HAP-1 (cell line): ENCODE measurements around the gene ZNF385B.
A peak's percentile ranks its signal among the peaks of the same experiment; 100 is the strongest.

Experiments
- DNase-seq, 2 experiments: peaks; one replicate each; pipeline ENCODE4 v3.0.0-alpha.2; 2016 to 2020; ENCODE audit warnings: low spot score in 2 of 2
- H3K27me3 ChIP-seq: fragments of 250-450 bp; sonication (Bioruptor Pico); 2 replicates; pipeline ENCODE4 v1.5.1; 2020; ENCODE audit warnings: low read depth, mild to moderate bottlenecking, moderate library complexity
- H3K36me3 ChIP-seq: fragments of 250-450 bp; sonication (Bioruptor Pico); replicated peaks from 2 replicates; pipeline ENCODE4 v1.5.1; 2020; ENCODE audit warnings: mild to moderate bottlenecking
- H3K4me1 ChIP-seq: fragments of 250-450 bp; sonication (Bioruptor Pico); 2 replicates; pipeline ENCODE4 v1.5.1; 2020; ENCODE audit warnings: mild to moderate bottlenecking
- H3K4me3 ChIP-seq: fragments of 250-450 bp; sonication (Bioruptor Pico); 2 replicates; pipeline ENCODE4 v1.5.1; 2020; ENCODE audit warnings: mild to moderate bottlenecking, moderate library complexity
- H3K9me3 ChIP-seq: fragments of 250-450 bp; sonication (Bioruptor Pico); 2 replicates; pipeline ENCODE4 v1.5.1; 2020; ENCODE audit warnings: mild to moderate bottlenecking, moderate library complexity
- in situ Hi-C: fragments of 300-500 bp; cut with MboI; formaldehyde crosslinking; loops from 3 replicates; pipeline ENCODE4 v1.14.3; 2020; ENCODE audit warnings: low sequenced_read_pairs, inconsistent platforms, mixed read lengths

ZNF385B gene

DNA sequence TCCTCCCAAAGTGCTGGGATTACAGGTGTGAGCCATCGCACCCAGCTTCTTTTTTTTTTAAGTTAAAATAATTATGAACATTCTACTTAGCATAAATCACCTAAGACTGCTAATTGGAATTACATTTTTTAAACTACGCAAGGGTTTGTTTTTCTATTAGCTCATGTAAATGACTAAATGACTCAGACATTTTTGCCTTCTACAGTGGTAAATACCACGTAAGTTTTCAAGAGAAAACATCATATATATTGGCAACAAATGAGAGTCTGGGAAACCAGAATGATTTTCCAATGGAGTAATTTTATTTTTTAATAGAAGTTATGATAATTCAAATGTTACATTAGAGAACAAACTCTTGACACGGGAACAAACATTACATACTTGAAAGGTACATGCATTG, 259.0 kb downstream of the ZNF385B start:
- in situ Hi-C loops, result no loop called here
- Histone ChIP-seq H3K27me3 (no peaks in the 10 kb centered on the region), H3K4me1 (0 out of 2 replicates have a peak, but pooled peaks cover 5% of the 10 kb centered on the region), H3K4me3 (no peak overlapping the region), H3K36me3 (no peaks in the 10 kb centered on the region), H3K9me3 (no peaks in the 10 kb centered on the region)
- no peak for DNase-seq

DNA sequence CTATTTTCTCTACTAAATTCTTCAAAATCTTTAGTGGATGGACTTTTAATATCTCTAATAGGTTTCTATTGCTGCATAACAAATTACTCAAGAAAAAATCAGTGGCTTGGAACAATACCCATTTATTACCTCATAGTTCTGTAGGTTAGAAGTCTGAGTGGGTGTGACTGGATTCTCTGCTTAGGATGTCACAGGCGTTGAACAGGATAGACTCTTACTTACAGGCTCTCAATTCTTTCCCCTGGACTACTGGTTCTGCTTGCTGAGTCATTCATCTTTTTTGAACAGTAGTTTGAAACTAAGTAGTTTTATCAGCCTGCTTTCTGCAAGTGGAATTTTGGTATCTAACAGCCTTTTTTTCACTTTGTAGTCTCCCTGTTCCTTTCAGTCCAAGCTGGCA, 265.4 kb downstream of the ZNF385B start:
- Histone ChIP-seq H3K36me3 (no peaks in the 10 kb centered on the region), H3K4me1 (no peaks in the 10 kb centered on the region), H3K9me3 (no peaks in the 10 kb centered on the region), H3K4me3 (no peak overlapping the region), H3K27me3 (no peaks in the 10 kb centered on the region)
- in situ Hi-C loops, result no loop called here
- no peak for DNase-seq

DNA sequence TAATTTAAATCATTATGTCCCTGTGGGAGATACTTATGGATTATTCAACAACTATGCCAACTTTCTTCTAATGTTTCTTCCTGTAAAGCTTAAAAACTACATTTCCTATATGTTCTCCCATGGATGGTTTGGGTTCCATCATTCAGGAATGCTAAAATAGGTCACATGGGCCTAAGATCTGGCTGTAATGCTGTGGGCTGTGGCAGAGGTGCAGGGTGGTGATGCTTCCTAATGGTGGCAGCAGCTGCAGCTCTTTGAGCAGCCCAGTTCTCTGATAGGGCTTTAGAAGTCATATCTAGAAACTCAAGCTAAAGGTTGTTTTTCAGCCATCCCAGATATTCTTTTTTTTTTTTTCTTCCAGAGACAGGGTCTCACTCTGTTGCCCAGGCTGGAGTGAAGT, 266.1 kb downstream of the ZNF385B start:
- peaks cover 2% of the 10 kb centered on the region for H3K4me1 ChIP-seq
- no peak overlapping the region for H3K4me3 ChIP-seq
- in situ Hi-C loops, result no loop called here
- H3K36me3 ChIP-seq, result no peaks in the 10 kb centered on the region
- DNase-seq, result no peak
- no peaks in the 10 kb centered on the region for H3K9me3 ChIP-seq
- no peaks in the 10 kb centered on the region for H3K27me3 ChIP-seq

DNA sequence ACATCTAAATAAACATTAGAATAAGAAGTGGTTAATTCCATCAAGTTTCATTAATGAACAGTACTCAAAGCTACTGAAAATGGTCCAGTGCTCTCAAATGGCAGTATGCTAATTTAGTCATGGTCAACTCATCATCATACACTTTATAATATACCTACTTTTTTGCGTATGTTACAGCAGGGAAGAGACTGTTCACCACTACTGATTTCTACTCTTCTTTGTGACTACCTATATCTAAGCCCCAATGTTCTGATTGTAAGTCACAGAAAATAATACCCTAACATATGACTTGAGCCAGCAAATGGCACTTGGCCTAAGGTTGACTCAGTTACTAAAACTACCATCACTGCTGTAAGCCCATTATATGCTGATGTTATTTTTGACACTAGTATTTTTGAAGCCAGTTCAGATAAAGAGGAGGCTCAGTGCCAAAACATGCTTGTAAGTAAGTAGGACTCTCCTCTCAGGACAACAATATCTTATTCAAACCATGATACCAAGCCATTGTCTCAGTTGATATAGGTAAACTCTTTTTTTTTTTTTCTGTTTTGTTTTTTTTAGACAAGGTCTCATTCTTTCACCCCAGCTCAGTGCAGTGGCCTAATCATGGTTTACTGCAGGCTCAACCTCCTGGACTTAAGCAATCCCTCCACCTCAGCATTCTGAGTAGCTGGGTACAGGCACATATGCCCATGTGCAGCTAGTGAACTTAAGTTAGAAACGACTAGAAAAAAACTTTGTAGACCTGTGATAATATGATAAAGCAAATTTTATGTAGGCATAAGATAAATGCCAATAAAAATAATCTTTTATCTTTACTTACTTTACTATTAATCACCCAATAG, 266.9 kb downstream of the ZNF385B start:
- in situ Hi-C loops, result no loop called here
- no peaks in the 10 kb centered on the region for H3K36me3 ChIP-seq

DNA sequence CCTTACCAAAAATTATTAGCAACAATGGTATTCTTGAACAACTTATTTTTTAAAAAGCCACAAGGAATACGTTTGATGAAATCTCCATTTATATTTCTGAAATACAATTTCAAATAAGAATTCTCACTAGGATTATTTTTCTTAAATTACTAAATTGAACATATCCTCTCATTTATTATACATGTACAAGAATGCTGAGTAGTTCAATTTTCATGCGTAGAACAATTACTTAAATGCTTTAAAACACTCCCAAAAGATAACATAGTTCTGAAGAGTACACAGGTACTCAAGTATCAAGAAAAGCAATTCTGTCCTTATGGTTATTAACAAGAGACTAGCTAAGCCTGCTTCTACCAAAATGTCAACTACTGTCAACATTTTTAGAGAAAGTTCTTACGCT, 268.1 kb downstream of the ZNF385B start:
- in situ Hi-C loops, result no loop called here
- DNase-seq, result no peak
- Histone ChIP-seq H3K4me1 (peaks cover 21% of the 10 kb centered on the region), H3K36me3 (no peaks in the 10 kb centered on the region), H3K9me3 (no peaks in the 10 kb centered on the region), H3K4me3 (no peak overlapping the region), H3K27me3 (no peaks in the 10 kb centered on the region)

More for the DNA sequence above, 266.9 kb downstream of the ZNF385B start:
- peaks cover 10% of the 10 kb centered on the region for H3K4me1 ChIP-seq
- H3K9me3 ChIP-seq, result no peaks in the 10 kb centered on the region
- H3K27me3 ChIP-seq, result no peaks in the 10 kb centered on the region
- no peak overlapping the region for H3K4me3 ChIP-seq
- no peak for DNase-seq

DNA sequence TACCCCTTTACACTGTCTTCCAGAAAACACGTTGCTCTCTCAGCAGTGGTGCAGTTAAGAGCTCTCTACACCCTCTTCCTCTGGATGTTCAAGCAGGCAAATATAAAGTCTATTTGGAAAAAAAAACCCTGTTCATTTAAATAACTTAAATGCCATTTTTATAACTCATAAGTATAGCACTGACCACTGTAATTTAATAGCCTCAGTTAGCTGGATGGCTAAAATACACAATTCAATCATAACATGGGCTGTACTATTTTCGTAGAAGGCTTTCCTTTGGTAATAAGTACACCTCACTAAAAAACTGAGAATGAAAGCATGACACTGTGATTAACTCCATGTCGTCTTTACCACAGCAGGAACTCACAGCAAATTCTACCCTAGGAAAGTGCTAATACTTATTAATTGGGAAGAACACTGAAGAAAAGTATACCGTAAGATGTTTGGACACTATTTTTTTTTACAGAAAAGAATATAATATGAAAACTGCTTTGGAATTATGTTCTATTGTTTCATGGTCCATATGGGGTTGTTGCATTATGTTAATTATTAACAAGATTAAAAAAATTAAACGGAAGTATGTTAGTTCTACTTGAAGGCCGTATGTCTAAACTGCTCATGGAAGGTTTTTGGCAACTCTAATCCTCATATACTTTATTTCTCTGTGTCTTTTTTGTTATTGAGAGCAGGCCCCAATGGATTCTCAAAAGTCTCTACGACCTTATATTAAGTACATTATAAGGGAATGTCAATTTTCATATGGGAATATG, 269.1 kb downstream of the ZNF385B start:
- in situ Hi-C loops, result no loop called here
- peaks cover 31% of the 10 kb centered on the region for H3K4me1 ChIP-seq
- no peaks in the 10 kb centered on the region for H3K27me3 ChIP-seq
- no peak overlapping the region for H3K4me3 ChIP-seq
- H3K36me3 ChIP-seq, result no peaks in the 10 kb centered on the region
- H3K9me3 ChIP-seq, result no peaks in the 10 kb centered on the region
- DNase-seq, result no peak

DNA sequence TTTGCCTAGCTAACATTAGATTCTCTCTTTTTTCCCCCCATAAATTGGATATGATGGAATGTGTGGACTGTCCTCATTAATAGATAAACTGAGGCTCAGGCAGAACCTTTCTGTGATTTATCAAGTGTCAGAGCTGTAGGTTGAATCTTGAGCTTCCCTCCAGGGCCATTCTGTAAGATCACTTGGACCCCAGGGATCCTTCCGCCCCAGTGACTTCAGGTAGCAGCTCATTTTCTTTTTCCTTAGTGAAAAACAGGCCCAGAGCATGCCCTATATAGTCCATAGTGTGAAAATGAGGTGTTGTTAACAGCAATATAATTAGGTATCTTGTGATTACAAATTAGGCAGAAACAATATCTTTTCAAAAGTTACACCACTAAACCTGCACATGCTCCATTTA, 269.7 kb downstream of the ZNF385B start:
- no peak for DNase-seq
- no peaks in the 10 kb centered on the region for H3K36me3 ChIP-seq
- H3K27me3 ChIP-seq, result no peaks in the 10 kb centered on the region
- no peak overlapping the region for H3K4me3 ChIP-seq
- in situ Hi-C loops, result no loop called here
- H3K9me3 ChIP-seq, result no peaks in the 10 kb centered on the region
- H3K4me1 ChIP-seq, result peaks cover 36% of the 10 kb centered on the region

DNA sequence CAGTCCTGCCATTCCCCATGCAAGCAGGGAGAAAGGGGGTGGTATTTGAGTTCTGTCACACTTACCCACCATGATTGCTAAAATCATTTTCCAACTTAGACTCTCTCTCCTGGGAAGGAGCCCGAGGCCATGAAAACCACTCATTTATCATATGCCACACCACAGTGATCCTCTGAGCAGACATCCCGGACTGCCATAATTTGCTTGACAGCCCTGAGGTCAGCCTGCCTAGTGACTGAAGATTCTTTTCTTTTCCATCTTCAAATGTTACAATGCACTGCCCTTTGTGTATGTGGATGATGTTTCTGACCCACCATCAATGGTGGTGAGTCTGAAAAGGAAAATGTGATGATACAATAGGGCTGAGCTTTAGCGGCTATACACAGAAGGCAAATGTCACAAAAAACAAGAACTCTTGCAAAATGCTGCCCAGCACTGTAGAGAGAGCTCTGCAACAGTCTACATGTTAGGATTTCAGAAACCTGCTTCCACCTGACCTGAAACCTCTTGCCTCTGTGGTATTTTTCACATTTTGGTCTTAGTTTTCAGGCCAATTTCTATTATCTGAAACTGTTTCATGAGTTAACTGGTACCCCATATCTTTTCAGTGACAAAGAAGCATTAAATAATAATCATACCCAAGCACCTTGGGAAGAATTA, 272.8 kb downstream of the ZNF385B start:
- Histone ChIP-seq H3K4me3 (no peak overlapping the region), H3K27me3 (no peaks in the 10 kb centered on the region), H3K4me1 (peaks cover 38% of the 10 kb centered on the region), H3K9me3 (no peaks in the 10 kb centered on the region), H3K36me3 (no peaks in the 10 kb centered on the region)
- in situ Hi-C loops, result no loop called here
- peak; percentile 18 to 28 for DNase-seq

DNA sequence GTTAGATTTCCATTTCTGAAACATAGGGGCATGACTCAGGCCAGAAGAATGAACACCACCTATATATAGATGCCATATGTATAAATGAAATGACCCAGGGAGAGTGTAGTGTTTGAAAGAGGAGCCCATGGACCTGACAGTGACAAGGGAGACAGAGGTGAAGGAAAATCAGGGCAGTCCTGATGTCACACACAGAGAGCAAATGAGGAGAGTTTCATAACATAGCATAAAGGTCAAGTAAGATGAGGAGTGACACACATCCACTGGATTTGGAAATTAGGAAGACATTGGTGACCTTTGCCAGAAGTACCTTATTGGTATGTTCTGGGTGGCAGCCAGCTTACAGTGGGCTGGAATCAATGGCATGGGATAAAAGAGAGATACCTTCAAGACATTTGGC, 276.7 kb downstream of the ZNF385B start:
- peaks cover 32% of the 10 kb centered on the region for H3K4me1 ChIP-seq
- in situ Hi-C loops, result no loop called here
- no peaks in the 10 kb centered on the region for H3K27me3 ChIP-seq
- DNase-seq, result no peak
- no peaks in the 10 kb centered on the region for H3K36me3 ChIP-seq
- no peaks in the 10 kb centered on the region for H3K9me3 ChIP-seq
- no peak overlapping the region for H3K4me3 ChIP-seq

DNA sequence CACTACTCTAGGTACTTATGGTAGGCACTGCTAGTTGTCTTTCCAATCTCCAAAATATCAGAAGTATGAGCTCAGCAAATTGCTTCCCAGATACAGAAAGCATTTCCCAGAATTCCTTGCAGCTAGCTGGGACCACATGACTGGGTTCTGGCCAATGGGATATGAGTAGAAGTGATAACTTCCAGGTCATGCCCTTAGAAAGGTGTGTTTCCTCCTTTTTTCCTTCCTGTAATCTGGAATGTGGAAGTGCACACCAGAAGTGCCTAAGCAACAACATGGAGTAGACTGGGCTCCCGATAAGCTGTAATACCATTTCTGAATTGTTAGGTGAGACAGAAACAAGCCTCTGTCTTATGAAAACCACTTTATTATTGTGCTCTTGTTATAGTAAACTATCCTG, 279.8 kb downstream of the ZNF385B start:
- DNase-seq, result no peak

DNA sequence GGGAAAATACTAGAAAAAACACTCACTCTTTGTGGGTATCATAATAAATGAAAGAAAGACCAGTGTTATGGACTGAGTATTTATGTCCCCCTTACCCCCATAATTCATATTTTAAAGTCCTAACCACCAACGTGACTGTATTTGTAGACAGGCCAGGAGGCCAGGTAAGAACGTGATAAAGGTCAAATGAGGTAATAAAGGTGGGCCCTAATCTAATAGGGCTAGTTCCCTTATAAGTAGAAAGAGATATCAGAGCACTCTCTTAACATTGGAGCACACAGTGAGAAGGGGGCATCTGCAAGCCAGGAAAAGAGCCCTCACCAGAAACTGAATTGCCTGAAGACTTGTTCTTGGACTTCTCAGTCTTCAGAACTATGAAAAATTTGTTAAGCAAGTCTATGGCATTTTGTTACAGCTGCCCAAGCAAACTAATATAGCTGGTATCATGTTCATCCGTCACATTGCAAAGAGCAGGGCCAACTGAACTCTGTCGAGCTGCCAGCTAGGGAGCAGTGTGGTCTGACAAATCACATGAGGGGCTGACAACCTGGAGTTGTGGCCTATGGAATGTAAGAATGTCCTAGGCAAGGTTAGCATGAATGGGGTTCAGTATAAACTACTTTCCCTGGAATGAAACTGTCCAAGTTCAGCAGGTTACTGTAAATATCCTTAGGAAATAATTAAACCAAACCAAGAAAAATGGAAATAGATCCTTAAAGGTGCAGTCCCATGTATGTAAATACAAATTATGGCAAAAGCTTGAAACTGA, 280.9 kb downstream of the ZNF385B start:
- H3K4me1 ChIP-seq, result peaks cover 2% of the 10 kb centered on the region; the same call in 1 of the 2 replicates
- no peaks in the 10 kb centered on the region for H3K9me3 ChIP-seq
- no peak overlapping the region for H3K4me3 ChIP-seq
- H3K36me3 ChIP-seq, result no peaks in the 10 kb centered on the region
- no peak for DNase-seq
- in situ Hi-C loops, result no loop called here
- H3K27me3 ChIP-seq, result no peaks in the 10 kb centered on the region

More for the DNA sequence above, 279.8 kb downstream of the ZNF385B start:
- in situ Hi-C loops, result no loop called here
- Histone ChIP-seq H3K27me3 (no peaks in the 10 kb centered on the region), H3K4me1 (peaks cover 2% of the 10 kb centered on the region; the same call in 1 of the 2 replicates), H3K9me3 (no peaks in the 10 kb centered on the region), H3K4me3 (no peak overlapping the region), H3K36me3 (no peaks in the 10 kb centered on the region)

DNA sequence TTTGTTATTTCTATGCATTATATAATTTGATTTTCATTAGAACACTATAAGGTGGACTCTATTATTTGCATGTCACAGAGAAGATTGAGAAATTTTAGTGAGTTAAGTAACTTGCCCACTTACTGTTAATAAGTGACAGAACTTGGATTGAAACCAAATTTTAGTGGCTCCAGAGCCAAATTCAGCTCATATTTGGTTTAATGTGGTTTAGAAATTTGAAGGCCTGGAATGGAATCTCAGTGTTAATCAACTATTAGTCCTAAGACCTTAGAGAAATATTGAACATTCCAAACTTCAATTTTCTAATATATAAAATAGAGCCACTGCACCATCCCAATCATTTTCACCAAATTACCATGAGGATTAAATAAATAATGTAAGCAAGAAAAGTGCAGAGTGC, 281.6 kb downstream of the ZNF385B start:
- in situ Hi-C loops, result no loop called here
- Histone ChIP-seq H3K27me3 (no peaks in the 10 kb centered on the region), H3K36me3 (no peaks in the 10 kb centered on the region), H3K4me3 (no peak overlapping the region), H3K9me3 (no peaks in the 10 kb centered on the region), H3K4me1 (no peaks in the 10 kb centered on the region; the same call in 1 of the 2 replicates)
- no peak for DNase-seq

DNA sequence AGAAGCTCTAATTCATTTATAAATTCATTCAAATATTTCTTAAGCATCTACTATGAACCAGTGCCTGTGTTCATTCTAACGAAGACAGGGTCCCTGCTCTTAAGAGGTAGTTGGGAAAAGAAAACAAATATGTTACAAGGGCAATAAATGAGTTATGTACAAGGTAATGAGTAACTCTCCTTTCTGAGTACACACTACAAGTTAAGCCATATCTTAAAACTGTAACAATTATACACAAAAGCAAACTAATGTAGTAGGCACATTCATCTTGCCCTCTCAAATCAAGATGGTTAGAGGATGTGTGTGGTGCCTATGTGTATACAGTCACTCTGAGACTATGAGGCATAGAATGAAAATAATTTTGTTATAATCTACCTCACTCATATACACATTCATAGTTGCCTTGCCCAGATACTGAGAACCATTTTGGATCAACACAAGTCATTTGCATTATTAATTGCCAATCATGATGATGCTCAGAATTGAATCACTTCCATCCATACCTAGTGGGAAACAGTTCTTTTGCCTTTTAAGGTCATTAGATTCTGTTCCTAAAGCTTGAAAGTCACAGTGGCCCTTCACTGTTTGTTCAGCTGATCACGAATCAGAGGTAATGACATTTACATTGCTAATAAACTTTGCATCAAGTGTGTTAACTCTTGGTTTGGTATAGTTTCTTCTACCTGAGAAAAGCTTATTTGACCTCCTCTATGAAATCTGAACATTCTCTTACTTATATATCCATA, 283.1 kb downstream of the ZNF385B start:
- in situ Hi-C loops, result no loop called here
- Histone ChIP-seq H3K9me3 (no peaks in the 10 kb centered on the region), H3K4me1 (peaks cover 10% of the 10 kb centered on the region), H3K27me3 (no peaks in the 10 kb centered on the region), H3K4me3 (no peak overlapping the region), H3K36me3 (no peaks in the 10 kb centered on the region)
- no peak for DNase-seq
